CD4-positive, alpha-beta T cell treated with Interleukin-4 for 1 hour (primary cell): ENCODE data around the gene PLCH2.

ENCODE experiments used
- DNase-seq, 2 donors: peaks; one replicate each; pipeline ENCODE4 v3.0.0-alpha.2; 2020 to 2022

The PLCH2 gene

DNA sequence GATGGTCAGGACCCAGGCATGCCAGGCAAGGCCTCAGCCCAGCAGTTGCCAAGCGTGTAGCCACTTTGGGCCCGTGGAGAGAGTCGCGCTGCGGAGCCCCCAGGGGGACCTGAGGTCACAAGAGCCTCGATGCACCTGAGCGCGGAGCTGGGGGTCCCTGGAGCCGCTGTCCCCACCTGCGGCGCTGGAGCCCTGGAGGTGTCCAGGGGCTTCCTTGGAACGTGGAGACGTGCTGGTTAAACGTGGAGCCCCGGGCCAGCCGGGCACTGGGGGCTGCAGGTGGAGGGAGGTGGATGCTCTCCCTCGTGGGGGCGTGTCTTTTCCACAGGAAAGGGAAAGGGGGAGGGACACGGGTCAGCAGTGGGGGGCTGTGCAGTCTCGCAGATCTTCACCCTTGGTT is 3.1 kb downstream of the PLCH2 start:
- no peak for DNase-seq

GRCh38 chr1:2479618-2480017 is 3.5 kb downstream of the PLCH2 start:
- no peak for DNase-seq

- no peak for DNase-seq
Measured at GRCh38 chr1:2480236-2480985, 4.3 kb downstream of the PLCH2 start.

DNA sequence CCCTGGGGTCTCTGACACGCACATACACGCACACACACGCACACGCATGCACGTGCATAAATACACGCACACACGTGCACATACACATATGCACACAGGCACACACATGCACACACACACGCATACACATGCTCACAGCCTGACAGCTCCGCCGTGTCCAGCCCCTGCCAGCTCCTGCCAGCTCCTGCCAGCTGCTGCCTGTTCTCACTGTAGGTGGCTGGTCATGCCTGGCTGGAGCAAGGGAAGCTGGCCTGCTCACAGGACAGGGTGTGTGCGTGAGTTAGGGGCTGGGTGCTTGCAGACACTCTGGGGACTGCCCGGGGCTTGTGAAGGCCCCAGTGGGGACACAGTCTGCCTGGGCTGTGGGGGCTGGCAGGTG is 4.9 kb downstream of the PLCH2 start:
- no peak for DNase-seq

GRCh38 chr1:2481885-2482284 is 5.8 kb downstream of the PLCH2 start:
- DNase-seq, result no peak

- DNase-seq, result no peak
Measured at GRCh38 chr1:2482588-2482987, 6.5 kb downstream of the PLCH2 start.

DNA sequence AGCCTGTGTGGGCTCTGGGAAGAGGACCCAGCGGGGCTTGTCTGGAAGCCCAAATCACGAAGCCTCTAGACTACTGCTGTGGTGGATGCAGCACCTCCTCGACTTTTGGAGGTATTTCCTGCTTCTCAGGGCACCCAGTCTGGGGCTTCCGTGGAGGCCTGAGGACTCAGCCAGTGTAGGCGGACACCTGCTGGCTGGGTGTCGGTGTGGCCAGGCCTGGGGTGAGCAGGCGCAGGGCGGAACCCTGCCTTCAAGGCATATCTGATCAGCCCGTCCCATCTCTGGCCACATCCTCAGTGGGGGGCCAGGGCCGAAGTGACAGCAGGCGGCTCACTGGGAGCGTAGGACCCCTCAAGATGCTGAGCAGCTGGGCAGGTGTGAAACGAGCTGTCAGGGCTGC is 6.9 kb downstream of the PLCH2 start:
- no peak for DNase-seq

DNA sequence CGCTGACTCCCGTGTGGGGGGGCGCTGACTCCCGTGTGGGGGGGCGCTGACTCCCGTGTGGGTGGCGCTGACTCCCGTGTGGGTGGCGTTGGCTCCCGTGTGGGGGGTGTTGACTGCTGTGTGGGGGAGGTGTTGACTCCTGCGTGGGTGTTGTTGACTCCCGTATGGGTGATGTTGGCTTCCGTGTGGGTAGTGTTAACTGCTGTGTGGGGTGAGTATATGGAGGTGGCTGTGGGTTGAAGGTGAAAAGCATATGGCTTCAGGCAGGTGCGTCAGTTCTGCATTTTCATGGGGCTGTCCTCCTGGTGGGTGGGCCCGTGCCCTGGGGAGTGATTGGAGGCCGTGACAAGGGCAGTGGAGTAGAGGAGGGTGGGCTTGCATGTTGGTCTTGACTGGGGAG is 7.9 kb downstream of the PLCH2 start:
- DNase-seq, result no peak

GRCh38 chr1:2486041-2486440 is 10.0 kb downstream of the PLCH2 start:
- DNase-seq, result no peak

- no peak for DNase-seq
Measured at GRCh38 chr1:2486558-2486957, 10.5 kb downstream of the PLCH2 start.

- no peak for DNase-seq
Measured at GRCh38 chr1:2488688-2489087, 12.6 kb downstream of the PLCH2 start.

- no peak for DNase-seq
Measured at GRCh38 chr1:2489615-2490014, 13.5 kb downstream of the PLCH2 start.

DNA sequence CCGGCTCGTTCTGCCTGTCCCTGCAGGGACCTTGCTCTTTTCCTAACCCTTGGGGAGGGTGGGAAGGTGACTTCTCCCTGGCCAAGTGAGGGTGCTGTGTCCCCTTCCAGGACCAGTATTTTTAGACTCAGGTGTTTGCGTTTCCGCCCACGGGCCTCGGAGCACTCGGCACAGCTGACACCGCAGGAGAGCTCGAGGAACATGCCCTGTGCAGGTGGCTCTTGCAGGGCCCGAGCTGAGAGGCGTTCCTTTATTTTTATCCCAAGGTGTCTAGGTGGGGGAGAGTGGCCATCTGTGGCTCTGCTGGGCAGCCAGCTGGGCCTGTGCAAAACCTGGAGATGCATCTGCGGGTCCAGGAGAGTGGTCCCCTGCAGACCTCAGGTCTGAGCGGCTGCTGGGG is 16.0 kb downstream of the PLCH2 start:
- DNase-seq, result no peak

DNA sequence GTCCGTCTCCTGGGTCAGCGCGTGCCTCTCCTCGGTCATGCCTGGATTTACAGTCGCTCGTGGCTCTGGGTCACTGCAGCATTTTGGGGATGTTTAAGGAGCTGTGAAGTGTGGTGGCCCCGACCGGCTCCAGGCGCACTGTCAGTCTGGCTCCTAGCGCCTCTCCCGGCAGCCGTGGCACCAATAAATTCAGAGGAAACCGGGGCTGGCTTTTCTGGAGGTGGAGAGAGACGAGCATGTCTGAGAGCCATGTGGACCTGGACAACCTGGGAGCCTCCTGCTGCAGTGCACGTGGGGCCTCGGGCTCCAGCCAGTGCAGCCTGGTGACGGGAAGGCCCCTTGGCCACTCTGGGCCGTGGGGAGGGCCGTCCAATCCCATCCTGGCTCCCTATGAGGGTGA is 17.1 kb downstream of the PLCH2 start:
- no peak for DNase-seq

DNA sequence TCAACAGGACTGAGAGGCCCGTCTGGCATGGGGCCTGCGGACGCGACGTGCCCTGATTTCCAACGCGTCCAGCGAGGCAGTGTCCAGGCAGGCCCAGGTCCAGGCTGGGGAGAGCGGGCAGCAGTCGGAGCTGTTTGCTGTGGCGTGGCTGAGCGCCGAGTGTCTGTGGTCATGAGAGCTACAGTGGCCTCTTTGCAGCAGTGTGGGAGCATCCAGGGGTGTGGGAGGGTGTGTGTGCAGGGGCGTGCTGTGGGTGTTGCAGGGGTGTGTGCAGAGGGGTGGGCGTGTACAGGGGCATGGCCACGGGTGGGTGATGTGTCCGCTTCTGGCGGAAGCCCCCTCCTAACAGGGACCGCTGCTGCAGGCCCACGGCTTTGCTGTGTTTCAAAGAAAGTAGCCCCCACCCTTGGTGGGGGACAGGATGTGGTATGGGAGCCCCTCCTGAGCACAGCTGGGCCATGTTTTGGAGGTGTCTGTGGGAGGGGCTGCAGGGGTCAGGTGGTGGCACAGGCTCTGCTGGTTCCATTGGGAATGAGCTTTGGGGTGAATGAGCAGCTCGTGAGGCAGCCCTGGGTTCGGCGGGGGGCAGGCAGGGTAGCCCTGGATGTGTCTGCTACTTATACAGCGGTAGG is 17.7 kb downstream of the PLCH2 start:
- peak; percentile 27 to 33 for DNase-seq

- DNase-seq, result no peak
Measured at GRCh38 chr1:2494323-2494693, 18.2 kb downstream of the PLCH2 start.

GRCh38 chr1:2495026-2495425 is 18.9 kb downstream of the PLCH2 start:
- DNase-seq, result no peak

- DNase-seq, result no peak
Measured at GRCh38 chr1:2495546-2495945, 19.5 kb downstream of the PLCH2 start.

- DNase-seq, result peak; percentile 51 to 66
Measured at GRCh38 chr1:2496087-2496622, 20.1 kb downstream of the PLCH2 start.

GRCh38 chr1:2496746-2497145 is 20.7 kb downstream of the PLCH2 start:
- DNase-seq, result no peak

GRCh38 chr1:2497891-2498290 is 21.8 kb downstream of the PLCH2 start:
- DNase-seq, result no peak

DNA sequence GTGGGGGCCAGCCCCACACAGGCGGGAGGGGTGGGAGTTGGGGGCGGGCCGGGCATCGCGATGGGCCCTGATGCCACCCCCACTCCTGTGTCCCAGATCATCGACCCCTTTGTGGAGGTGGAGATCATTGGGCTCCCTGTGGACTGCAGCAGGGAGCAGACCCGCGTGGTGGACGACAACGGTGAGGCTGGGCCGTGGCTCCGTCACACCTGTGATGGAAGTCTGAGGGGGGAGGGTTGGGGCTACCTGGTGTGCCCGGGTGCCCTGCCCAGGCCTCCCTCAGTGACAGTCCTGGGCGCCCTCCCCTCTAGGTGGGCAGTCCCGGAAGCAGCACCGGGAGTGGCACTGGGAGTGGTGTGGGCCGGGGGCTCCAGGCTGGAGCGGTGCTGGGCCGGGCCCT is 22.6 kb downstream of the PLCH2 start:
- DNase-seq, result no peak

GRCh38 chr1:2499260-2499659 is 23.2 kb downstream of the PLCH2 start:
- DNase-seq, result no peak

DNA sequence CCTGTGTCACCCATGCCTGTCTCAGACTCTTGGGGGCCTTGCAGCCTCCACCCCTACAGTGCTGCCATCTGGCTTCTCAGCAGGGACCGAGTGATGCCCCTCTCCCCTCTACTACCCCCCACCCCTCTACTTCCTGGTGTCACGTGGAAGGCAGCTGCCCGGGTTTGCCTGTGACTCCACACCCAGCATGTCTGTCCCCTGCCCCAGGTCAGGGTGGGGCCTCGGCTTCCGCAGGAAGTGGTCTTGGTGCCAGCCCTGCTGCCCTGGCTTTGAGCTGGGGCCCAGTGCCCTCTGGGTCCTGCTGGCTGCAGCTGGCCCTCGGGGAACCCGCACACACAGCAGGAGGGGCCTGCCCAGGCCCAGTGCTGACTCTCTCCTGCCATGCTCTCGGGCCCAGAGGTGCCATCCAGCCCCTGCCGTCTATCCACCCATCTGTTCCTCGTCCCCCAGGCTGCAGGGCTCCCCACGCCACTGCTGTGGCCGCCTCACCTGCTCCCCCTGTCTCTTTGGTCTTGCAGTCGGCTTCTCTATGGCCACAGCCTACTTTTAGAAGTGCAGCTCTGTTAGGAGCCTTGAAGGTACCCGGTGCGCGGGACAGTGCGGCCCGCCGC is 24.0 kb downstream of the PLCH2 start:
- DNase-seq, result peak; percentile 25 to 30
